NCI-H1436 treated with DMSO at 0.1 percent for 48 hours (cell line): ENCODE data around the gene PODN.
A peak's percentile ranks its signal among the peaks of the same experiment; 100 is the strongest.

ENCODE experiments used
- DNase-seq: peaks from one replicate; lab custom pipeline; 2025; lab: John Stamatoyannopoulos, UW

The PODN gene, protein sequence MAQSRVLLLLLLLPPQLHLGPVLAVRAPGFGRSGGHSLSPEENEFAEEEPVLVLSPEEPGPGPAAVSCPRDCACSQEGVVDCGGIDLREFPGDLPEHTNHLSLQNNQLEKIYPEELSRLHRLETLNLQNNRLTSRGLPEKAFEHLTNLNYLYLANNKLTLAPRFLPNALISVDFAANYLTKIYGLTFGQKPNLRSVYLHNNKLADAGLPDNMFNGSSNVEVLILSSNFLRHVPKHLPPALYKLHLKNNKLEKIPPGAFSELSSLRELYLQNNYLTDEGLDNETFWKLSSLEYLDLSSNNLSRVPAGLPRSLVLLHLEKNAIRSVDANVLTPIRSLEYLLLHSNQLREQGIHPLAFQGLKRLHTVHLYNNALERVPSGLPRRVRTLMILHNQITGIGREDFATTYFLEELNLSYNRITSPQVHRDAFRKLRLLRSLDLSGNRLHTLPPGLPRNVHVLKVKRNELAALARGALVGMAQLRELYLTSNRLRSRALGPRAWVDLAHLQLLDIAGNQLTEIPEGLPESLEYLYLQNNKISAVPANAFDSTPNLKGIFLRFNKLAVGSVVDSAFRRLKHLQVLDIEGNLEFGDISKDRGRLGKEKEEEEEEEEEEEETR

DNA sequence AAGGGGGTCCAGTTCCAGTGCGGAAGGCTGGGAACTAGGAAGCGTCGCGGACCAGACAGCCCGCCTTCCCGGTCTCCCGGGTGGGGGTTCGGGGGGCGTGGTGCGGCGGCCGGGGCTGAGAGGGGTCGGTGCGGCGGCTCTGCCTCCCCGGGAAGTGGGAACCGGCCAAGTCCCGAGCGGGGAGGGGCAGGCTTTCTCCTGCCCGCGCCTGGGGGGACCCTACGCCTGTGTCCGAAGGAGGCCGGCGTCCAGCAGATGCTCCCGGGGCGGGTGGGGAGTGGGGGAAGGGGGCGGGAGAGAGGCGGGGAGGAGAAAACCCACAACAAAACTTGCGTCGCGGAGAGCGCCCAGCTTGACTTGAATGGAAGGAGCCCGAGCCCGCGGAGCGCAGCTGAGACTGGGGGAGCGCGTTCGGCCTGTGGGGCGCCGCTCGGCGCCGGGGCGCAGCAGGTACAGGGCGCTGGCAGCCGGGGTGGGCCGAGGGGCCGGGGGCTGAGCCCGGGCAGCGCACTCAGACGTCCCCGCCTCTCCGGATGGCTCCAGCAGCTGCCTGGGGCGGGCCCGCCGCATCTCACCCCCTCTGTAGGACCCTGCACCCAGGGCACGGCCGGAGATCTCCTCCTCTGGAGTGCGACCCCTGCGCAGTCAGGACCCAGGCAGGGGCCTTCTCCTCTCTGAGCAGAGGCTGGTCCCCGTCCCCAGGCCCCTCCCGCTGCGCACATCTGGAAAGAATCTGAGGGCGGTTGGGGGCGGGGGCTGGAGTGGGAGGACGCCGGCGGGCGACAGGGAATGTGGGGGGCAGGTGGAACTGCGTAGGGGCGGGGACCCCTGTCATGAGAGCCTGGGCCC is at the start of gene PODN:
TSS of gene PODN (plus strand) at position 355 of the 849 bp plus-strand sequence. CDS start 7,643 bp downstream, outside the sequence.
- DNase-seq: no peak

DNA sequence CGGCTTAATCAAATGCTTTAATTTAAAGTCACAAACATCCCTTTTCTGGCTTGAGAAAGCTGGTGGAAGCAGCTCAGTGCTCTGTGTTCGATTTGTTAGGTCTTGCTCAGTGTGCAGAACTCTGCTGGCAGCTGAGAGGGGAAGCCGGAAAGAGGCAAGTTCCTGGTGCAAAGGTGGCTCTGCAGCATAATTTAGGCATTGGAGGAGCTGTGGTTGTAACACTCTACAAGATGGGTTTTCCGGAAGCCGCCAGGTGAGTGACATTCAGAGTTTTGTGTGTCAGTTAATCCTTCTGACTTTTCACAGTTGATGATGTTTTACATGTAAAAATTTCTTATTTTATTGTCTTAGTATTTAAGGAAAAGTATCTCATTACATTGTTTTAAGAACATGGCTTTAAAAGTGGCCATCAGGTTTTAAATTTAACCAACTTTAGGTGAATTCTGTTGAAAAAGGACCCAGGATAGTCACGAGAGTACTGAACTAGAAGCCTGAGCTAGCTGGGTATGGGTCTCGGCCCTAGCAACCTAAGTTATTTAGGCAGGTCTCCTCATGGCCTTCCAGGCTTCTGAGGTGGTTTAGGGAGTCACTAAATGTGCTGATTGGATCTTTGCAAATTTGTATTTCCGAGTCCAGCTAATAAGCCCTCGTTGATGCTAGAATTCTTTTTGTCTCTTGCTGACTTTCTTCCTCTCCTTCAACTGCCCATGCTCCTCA is 47.1 kb upstream of the PODN start:
- DNase-seq: peak; percentile 32

DNA sequence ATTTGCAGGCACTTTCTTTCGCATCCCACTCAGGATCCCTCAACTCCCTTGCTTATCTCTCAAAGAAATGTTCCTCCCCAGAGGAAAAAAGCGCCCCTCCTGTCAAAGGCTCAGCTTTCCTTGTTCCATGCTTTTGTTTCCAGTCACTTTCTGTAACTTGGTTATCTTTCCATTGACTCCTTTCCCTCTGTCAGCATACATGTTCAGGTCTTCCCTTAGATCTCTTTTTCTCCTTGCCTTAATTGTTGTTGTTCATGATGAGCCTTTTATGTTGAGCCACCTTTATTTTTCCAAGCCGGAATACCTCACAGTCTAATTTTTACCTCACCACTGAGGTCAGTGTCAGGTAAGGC is 46.5 kb upstream of the PODN start:
- DNase-seq: no peak

- no peak for DNase-seq
Measured at GRCh38 chr1:53016705-53017104, 45.3 kb upstream of the PODN start.

DNA sequence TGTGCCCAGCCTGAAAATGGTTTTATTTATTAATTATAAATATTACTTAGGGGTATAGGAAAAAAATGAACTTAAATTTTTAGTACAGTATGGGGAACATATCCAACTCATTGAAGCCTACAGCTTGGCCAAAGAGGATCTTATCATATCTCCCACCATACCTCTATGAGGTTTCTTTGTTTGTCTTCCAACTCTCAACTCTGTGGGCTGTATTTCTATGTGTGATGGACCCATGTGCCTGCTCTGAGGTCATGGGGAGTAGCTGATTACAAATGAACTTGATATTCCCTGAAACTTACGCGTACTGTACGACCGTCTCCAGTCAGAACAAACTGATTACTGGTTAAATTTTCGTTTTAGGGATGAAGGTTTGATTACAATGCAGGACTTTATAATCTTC is 41.4 kb upstream of the PODN start:
- DNase-seq: no peak

GRCh38 chr1:53022179-53022578 is 39.8 kb upstream of the PODN start:
- DNase-seq: no peak

GRCh38 chr1:53023546-53023945 is 38.5 kb upstream of the PODN start:
- DNase-seq: no peak

- DNase-seq: no peak
Measured at GRCh38 chr1:53024117-53024516, 37.9 kb upstream of the PODN start.

GRCh38 chr1:53025034-53025768 is 36.8 kb upstream of the PODN start:
- DNase-seq: no peak

DNA sequence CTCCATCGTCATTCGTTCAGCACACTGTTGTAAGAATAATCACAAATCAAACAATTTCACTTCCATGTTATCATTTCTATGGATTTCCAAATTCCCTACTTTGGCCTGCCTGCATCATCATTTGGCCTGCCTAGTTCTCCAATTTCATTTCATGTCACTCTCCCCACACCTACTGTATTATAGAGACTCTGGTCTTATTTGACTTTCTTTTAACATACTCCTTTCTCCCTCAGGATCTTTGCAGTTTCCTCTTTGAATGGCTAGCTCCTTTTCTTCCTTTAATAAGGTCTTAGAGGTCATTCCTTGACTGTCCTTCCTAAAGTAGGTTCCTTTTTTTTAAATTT is 36.3 kb upstream of the PODN start:
- no peak for DNase-seq

- no peak for DNase-seq
Measured at GRCh38 chr1:53026254-53026653, 35.8 kb upstream of the PODN start.

DNA sequence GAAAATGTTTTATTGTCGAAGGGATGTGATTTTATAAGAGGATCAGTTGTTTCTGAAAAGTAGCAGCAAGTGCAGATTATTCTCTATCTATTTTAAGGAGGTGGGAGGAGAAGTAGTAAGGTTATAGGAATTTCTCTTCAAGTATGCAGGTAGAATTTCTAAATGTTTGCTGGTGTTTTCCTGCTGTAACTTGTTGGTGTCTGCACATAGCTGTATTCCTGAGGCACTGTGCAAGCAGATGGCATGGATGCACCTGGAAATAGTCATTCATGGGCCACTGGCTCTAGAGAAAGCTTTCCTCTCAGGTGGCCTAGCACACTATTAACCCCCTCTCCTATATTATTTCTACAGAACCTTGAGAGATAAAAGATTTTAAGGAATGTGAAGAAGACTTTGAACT is 30.3 kb upstream of the PODN start:
- no peak for DNase-seq

GRCh38 chr1:53037159-53037558 is 24.9 kb upstream of the PODN start:
- DNase-seq: no peak

GRCh38 chr1:53038566-53038965 is 23.4 kb upstream of the PODN start:
- DNase-seq: no peak

- no peak for DNase-seq
Measured at GRCh38 chr1:53043271-53043670, 18.7 kb upstream of the PODN start.

DNA sequence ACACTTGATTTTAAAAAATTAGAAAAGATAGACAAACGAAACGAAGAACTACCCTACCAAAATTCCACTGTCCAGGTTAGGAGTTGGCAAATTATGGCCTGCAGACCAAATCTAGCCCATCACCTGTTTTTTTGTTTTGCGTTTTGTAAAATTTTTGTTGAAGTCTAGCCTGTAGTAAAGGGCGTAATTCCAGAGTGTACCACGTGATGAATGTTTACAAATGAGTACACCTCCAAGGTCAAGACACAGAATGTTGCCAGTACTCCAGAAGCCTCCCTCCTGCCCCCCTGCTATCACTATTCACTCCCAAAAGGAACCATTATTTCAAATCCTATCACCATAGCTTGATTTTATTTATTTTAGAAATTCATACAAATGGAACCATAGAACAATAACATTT is 17.1 kb upstream of the PODN start:
- DNase-seq: no peak

GRCh38 chr1:53046930-53047329 is 15.1 kb upstream of the PODN start:
- no peak for DNase-seq

DNA sequence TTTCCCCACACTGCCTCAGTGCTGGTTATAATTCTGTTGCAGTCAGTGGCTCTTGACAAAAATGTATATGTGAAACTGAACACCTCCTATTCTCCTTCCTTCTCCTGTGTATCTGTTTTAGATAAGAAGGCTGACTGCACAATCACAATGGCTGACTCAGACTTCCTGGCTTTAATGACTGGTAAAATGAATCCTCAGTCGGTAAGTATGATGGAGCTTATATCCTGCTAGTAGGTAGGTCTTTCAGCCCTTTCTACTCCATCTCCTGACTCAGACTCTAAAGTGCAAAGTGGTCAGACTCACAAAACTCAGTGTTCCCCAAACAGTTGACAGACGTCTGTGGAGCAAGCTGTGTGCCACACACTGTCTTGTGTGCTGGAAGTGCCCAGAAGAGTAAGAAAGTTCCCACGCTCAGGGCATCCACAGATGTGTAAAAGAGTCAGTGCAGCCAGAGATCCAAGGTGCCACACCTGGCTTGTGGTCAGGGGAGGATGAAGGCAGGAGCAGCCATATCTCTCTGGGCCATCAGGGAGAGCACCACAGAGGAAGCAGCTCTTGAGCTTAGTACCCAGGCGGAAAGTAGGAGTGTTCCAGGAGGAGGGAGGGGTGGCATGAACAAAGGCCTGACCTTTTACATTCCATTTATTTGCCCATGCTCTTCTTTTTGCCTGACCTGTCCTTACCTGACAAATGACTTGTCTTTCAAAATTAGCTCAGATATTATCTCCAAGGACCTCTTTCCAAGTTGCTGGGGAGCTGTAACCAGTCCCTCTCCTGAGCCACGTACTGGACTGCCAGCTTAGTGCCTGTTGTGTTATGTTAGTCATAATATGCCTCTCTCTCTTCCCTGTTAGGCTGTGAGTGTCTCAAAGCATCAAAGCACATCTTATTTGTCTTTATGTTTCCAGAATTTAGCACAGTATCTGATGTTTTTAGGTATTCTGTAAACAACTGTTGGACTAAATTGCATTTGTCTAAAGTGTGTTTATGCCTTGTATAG is 14.0 kb upstream of the PODN start:
- peak; percentile 57 for DNase-seq

- no peak for DNase-seq
Measured at GRCh38 chr1:53048960-53049573, 12.9 kb upstream of the PODN start.

- DNase-seq: no peak
Measured at GRCh38 chr1:53049574-53049967, 12.4 kb upstream of the PODN start.
